ENCODE results near the gene MRPL9.
"Not testable (repeated sequence)": the region's sequence is repeated elsewhere in the genome, so short reads cannot be mapped to it uniquely, and the experiment has no call there.

MRPL9 gene

DNA sequence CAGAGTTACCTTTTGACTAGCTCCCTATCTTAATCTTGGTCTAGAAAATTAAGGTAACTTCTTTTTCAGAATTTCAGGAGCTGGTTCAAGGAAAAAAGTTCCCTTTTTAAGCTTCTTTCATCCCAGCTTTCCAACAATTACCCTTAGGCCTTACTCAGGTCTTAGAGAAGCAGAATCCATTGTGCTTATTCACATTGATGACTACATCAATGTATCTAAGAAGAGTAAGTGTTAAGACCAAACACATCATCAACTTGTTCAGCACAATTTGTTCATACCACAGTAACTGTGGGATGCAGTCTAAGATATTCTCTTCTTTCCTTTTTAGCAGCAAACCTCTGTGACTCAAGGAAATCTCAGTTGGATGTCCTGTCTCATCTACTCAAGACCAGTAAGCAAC lies 4.1 kb downstream of the MRPL9 start:
- H3K4me3 ChIP-seq (replicated peaks; ENCODE audit: low read depth, low read length): no peak overlapping the region
- no peak for DNase-seq (ENCODE audit: extremely low read depth, low read depth)
- TF ChIP-seq, protein P1, sequence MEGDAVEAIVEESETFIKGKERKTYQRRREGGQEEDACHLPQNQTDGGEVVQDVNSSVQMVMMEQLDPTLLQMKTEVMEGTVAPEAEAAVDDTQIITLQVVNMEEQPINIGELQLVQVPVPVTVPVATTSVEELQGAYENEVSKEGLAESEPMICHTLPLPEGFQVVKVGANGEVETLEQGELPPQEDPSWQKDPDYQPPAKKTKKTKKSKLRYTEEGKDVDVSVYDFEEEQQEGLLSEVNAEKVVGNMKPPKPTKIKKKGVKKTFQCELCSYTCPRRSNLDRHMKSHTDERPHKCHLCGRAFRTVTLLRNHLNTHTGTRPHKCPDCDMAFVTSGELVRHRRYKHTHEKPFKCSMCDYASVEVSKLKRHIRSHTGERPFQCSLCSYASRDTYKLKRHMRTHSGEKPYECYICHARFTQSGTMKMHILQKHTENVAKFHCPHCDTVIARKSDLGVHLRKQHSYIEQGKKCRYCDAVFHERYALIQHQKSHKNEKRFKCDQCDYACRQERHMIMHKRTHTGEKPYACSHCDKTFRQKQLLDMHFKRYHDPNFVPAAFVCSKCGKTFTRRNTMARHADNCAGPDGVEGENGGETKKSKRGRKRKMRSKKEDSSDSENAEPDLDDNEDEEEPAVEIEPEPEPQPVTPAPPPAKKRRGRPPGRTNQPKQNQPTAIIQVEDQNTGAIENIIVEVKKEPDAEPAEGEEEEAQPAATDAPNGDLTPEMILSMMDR (IDR thresholded peaks at IDR 0.05; ENCODE audit: low read depth, low read length, missing control alignments): no peak

- TF ChIP-seq, protein P1 (IDR thresholded peaks at IDR 0.05; ENCODE audit: low read depth, low read length, missing control alignments): no peak
- no peak overlapping the region for H3K4me3 ChIP-seq (replicated peaks; ENCODE audit: low read depth, low read length)
- no peak for DNase-seq (ENCODE audit: extremely low read depth, low read depth)
Observed at GRCh38 chr1:151756291-151756690, 7.0 kb downstream of the MRPL9 start.

DNA sequence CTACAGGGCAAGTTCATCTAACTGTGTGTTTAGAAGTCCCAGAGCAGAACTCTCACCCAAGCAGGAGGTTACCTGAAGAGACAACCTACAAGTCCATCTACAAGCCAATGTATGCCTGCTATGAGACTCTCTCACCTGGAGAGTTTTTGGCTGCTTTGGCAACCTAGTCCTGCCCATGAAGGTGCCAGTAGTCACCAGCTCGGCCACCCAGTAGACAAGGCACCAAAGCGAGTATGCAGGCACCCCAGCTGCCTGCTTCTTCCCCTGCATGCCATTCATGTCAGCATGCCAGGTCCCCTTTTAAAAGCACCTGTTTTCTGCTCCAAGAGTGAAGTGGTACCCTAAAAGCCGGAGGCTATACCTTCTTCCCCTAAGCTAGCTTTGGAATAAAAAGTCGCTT lies 21.8 kb downstream of the MRPL9 start:
- no peak for DNase-seq (ENCODE audit: extremely low read depth, low read depth)
- TF ChIP-seq, protein P1 (IDR thresholded peaks at IDR 0.05; ENCODE audit: low read depth, low read length, missing control alignments): no peak
- no peak overlapping the region for H3K4me3 ChIP-seq (replicated peaks; ENCODE audit: low read depth, low read length)

- DNase-seq (ENCODE audit: extremely low read depth, low read depth): no peak
- H3K4me3 ChIP-seq (replicated peaks; ENCODE audit: low read depth, low read length): no peak overlapping the region
- TF ChIP-seq, protein P1 (IDR thresholded peaks at IDR 0.05; ENCODE audit: low read depth, low read length, missing control alignments): no peak
Observed at GRCh38 chr1:151739590-151740355, 23.5 kb downstream of the MRPL9 start.

DNA sequence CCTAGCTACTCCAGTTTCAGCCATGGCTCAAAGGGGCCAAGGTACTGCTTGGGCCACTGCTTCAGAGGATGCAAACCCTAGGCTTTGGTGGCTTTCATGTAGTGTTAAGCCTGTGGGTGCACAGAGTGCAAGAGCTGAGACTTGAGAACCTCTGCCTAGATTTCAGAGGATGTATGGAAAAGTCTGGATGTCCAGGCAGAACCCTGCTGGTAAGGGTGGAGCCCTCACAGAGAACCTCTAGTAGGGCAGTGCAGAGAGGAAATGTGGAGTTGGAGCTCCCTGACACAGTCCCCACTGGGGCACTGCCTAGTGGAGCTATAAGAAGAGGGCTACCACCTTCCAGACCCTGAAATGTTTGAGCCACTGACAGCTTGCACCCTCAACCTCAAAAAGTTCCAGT lies 25.8 kb downstream of the MRPL9 start:
- no peak overlapping the region for H3K4me3 ChIP-seq (replicated peaks; ENCODE audit: low read depth, low read length)
- DNase-seq (ENCODE audit: extremely low read depth, low read depth): no peak
- TF ChIP-seq, protein P1 (IDR thresholded peaks at IDR 0.05; ENCODE audit: low read depth, low read length, missing control alignments): no peak

DNA sequence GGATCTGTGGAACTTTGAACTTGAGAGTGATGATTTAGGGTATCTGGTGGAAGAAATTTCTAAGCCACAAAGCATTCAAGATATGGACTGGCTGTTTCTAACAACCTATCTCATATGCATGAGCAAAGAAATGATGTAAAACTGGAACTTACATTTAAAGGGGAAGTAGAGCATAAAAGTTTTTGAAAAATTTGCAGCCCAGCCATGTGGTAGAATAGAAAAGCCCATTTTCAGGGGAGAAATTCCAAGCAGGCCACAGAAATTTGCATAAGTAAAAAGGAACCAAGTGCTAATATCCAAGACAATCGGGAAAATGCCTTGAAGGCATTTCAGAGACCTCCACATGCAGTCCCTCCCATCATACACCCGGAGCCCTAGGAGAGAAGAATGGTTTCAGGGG lies 26.3 kb downstream of the MRPL9 start:
- no peak for DNase-seq (ENCODE audit: extremely low read depth, low read depth)
- TF ChIP-seq, protein P1 (IDR thresholded peaks at IDR 0.05; ENCODE audit: low read depth, low read length, missing control alignments): no peak
- H3K4me3 ChIP-seq (replicated peaks; ENCODE audit: low read depth, low read length): no peak overlapping the region

GRCh38 chr1:151733995-151734394 lies 29.3 kb downstream of the MRPL9 start:
- not testable (repeated sequence) for H3K4me3 ChIP-seq (replicated peaks; ENCODE audit: low read depth, low read length); DNase-seq (ENCODE audit: extremely low read depth, low read depth)
